DND-41 (cell line): ENCODE results near the gene GPANK1.

ENCODE experiments used
- CTCF ChIP-seq: IDR thresholded peaks from 2 replicates; pipeline ENCODE4 v1.5.1; 2012; ENCODE audit warnings: borderline replicate concordance, low read length, moderate library complexity, mild to moderate bottlenecking; ENCODE audit not compliant: poor library complexity, severe bottlenecking; ENCODE audit errors: extremely low read depth
- EZH2 ChIP-seq: IDR thresholded peaks from 3 replicates; pipeline ENCODE4 v1.6.1; 2012; ENCODE audit warnings: borderline replicate concordance, low read depth, mild to moderate bottlenecking, moderate library complexity, low read length, inconsistent platforms; ENCODE audit not compliant: severe bottlenecking

DNA sequence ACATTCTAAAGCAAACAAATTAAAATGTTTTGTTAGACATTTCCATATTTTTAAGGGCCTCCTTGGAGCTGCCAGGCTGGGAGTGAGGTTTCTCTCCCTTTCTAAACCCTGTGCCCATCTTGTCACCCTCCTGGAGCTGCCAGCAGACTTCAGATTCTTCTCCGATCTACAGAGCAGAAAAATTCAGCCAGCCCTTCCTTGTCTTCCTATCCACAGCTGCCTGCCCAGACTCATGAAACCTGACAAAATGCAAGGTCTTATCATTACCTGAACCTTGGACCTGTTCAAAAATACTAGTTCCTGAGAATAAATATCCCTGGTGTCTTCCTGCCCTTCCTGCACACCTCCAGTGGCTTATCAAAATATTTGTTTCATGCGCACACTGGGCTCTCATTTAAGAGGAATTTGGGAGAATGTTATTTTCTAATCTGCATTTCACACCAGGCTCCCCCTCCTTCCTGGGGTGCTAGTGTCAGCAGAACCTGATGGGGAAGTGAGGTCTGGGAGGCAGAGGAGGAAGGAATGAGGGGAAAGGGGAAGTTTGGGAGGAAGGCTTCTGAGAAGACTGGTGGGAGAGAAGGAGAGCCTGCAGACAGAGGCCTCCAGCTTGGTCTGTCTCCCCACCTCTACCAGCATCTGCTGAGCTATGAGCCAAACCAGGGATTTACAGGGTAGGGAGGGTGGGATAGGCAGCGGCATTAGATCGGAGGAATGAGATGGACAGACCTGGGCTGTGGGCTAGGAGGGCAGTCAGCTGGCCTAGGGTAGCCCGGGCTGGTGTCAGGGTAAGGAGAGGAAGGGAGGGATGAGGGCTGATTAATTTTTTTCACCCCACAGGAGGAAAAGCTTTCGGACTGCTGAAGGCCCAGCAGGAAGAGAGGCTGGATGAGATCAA is 49.9 kb downstream of the GPANK1 start, which contains the start of gene AIF1:
- TF ChIP-seq CTCF (no peak), EZH2 (no peak)
